IPS DF 6.9 (cell line): ENCODE data around the gene HTRA2.

ENCODE experiments used
- DNase-seq: peaks from one replicate; pipeline ENCODE4 v3.0.0-alpha.2; 2013; ENCODE audit warnings: low read depth, low spot score
- H3K27ac ChIP-seq: one replicate; pipeline ENCODE4 v1.5.1; 2013; ENCODE audit warnings: low read length, control low read depth
- H3K27me3 ChIP-seq: 2 replicates; pipeline ENCODE4 v1.6.1; 2013; ENCODE audit warnings: mild to moderate bottlenecking, low read length; ENCODE audit not compliant: control insufficient read depth, insufficient read depth
- H3K36me3 ChIP-seq: 2 replicates; pipeline ENCODE4 v1.6.1; 2013; ENCODE audit warnings: low read length; ENCODE audit not compliant: control insufficient read depth, insufficient read depth
- H3K4me1 ChIP-seq: 2 replicates; pipeline ENCODE4 v1.6.1; 2013; ENCODE audit warnings: low read length; ENCODE audit not compliant: control insufficient read depth, insufficient read depth
- H3K4me3 ChIP-seq: 2 replicates; pipeline ENCODE4 v1.5.1; 2013; ENCODE audit warnings: mild to moderate bottlenecking, low read length
- H3K9me3 ChIP-seq: 2 replicates; pipeline ENCODE4 v1.6.1; 2013; ENCODE audit warnings: low read length, inconsistent platforms; ENCODE audit not compliant: control insufficient read depth, insufficient read depth
- WGBS: extraction: QIAGEN DNeasy Blood & Tissue Kit; methylation state at CpG from one replicate; pipeline ENCODE4 v1.1.7; 2013; ENCODE audit warnings: mixed read lengths, missing lambda C conversion rate; ENCODE audit not compliant: insufficient read length, insufficient coverage; 5-methylcytosine and 5-hydroxymethylcytosine counted together

HTRA2 gene

DNA sequence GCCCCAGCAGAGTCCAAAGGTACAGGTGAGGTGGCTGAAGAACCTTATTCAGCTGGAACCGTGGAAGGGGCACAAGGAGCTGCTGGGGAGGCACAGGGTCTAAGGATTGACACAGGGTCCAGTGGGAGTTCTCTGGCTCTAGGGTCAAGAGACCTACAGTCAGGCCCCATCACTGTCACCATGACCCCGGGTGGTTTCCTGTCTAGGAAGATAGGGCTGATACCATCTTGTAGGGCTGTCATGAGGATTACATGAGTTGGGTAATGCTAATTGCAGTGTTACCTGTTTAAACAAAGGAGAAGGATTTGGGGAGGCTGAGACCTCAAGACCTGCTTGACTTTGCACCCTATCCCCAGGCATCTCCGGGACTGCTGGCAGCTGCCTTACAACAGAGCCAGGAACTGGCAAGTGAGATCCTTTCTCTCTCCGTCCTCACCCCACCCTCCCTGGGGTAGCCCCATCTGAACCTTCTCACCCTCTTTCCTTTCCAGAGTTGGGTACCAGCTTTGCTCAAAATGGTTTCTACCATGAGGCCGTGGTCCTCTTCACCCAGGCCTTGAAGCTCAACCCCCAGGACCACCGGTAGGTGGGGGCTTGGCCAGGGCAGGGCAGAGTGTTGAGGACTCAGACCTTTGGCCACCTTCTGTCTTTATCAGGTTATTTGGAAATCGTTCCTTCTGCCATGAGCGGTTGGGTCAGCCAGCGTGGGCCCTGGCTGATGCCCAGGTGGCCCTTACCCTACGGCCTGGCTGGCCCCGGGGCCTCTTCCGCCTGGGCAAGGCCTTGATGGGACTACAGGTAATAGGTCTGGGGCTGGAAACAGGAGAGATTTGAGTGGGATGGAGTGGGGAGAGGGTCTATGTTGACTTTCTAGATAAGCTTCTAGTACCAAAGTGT lies 37.8 kb upstream of the HTRA2 start:
- no peaks in the 10 kb centered on the region for H3K9me3 ChIP-seq
- peaks cover 12% of the 10 kb centered on the region for H3K27me3 ChIP-seq
- no CpG with 5 or more reads among the region's 12 CpGs for WGBS
- H3K4me3 ChIP-seq: no peak overlapping the region
- DNase-seq: no peak
- H3K36me3 ChIP-seq: peaks cover 24% of the 10 kb centered on the region
- no peak overlapping the region for H3K27ac ChIP-seq
- H3K4me1 ChIP-seq: no peaks in the 10 kb centered on the region

DNA sequence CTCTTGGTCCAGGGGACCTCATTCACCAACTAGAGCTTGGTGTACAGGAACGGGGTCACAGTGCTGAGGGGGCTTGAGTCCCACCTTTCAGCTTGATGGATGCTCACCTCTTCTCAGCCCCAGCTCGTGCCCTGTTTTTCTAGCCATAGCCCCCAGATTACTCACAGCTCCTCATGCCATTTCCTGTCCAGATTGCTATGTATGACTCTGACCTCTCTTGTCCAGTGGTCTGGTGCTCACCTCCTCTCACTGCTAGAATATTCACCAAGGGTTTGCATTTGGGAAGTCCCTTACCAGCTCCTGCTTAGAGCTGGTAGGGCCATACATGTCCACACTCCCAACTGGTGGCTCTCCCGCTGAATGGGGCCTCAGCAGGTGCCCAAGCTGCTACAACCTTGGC lies 36.2 kb upstream of the HTRA2 start:
- no CpG with 5 or more reads among the region's 3 CpGs for WGBS
- no peak overlapping the region for H3K4me3 ChIP-seq
- peaks cover 28% of the 10 kb centered on the region for H3K27me3 ChIP-seq
- H3K36me3 ChIP-seq: peaks cover 24% of the 10 kb centered on the region
- DNase-seq: no peak
- no peaks in the 10 kb centered on the region for H3K9me3 ChIP-seq
- H3K27ac ChIP-seq: no peak overlapping the region
- H3K4me1 ChIP-seq: no peaks in the 10 kb centered on the region

DNA sequence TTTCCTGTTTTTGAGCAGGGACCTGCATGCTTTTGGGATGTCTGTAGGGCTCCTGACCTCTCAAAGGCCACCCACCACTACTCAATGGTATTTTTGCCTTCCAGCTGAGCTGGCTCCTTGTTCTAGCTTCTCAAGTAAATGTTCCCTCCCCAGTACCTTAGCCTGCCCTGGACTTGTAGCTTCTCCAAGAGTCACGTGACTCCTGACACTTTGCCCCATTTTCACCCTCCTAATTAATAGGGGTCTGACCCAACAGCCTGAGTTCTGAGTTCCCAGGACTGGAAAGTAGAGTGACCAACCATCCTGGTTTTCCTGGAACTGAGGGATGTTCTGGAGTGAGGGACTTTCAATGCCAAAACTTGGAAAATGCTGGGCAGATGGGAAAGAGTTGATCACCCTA lies 34.3 kb upstream of the HTRA2 start:
- Histone ChIP-seq H3K27me3 (peaks cover 46% of the 10 kb centered on the region), H3K36me3 (peaks cover 21% of the 10 kb centered on the region), H3K4me3 (no peak overlapping the region), H3K4me1 (no peaks in the 10 kb centered on the region), H3K9me3 (no peaks in the 10 kb centered on the region), H3K27ac (no peak overlapping the region)
- WGBS: no CpG with 5 or more reads among the region's 1 CpG
- no peak for DNase-seq

DNA sequence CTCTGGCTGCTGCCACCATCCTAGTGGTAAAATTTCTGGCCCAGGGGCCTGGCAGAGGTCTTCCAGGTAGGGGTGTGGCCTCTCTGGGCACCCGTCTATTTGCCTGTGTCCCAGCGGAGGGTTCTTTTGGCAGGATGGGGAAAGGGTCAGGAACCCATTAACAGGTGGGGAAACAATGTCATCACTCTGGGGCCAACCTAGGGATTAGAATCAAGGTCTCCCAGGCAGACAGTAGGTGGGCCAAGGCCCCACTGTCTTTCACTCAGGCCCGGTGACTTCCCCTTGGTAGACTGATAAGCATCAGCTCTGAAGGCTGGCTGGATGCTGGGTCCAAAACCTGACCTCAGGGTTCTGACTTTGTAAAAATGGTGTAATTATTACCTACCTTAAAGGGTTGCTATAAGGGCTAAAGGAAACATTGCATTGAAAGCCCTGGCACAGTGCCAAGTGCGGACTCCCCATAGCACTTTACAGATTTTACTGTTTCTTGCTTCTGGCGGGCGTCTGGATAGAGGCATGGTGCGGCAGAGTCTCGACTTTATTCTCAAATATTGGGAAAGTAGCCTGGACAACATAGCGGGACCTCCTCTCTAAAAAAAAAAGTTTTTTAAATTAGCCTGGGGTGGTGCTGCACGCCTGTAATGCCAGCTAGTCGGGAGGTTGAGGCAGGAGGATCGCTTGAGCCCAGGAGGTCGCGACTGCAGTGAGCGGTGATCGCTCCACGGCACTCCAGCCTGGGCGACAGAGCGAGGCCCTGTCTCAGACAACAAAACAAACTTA lies 32.5 kb upstream of the HTRA2 start:
- H3K27me3 ChIP-seq: peaks cover 63% of the 10 kb centered on the region
- H3K9me3 ChIP-seq: no peaks in the 10 kb centered on the region
- H3K27ac ChIP-seq: no peak overlapping the region
- H3K4me1 ChIP-seq: peaks cover 2% of the 10 kb centered on the region; the same call in 1 of the 2 replicates
- no CpG with 5 or more reads among the region's 19 CpGs for WGBS
- H3K36me3 ChIP-seq: peaks cover 9% of the 10 kb centered on the region
- no peak for DNase-seq
- peak overlapping the region; percentile 54; the same call in 1 of the 2 replicates for H3K4me3 ChIP-seq

- Histone ChIP-seq H3K36me3 (peaks cover 2% of the 10 kb centered on the region; the same call in 1 of the 2 replicates), H3K4me3 (peak overlapping the region; percentile 54; the same call in 1 of the 2 replicates), H3K27ac (no peak overlapping the region), H3K4me1 (peaks cover 2% of the 10 kb centered on the region; the same call in 1 of the 2 replicates), H3K27me3 (peaks cover 71% of the 10 kb centered on the region), H3K9me3 (no peaks in the 10 kb centered on the region)
- no peak for DNase-seq
- WGBS: no CpG with 5 or more reads among the region's 61 CpGs
These were observed 31.8 kb upstream of the HTRA2 start for GRCh38 chr2:74497777-74498499.

DNA sequence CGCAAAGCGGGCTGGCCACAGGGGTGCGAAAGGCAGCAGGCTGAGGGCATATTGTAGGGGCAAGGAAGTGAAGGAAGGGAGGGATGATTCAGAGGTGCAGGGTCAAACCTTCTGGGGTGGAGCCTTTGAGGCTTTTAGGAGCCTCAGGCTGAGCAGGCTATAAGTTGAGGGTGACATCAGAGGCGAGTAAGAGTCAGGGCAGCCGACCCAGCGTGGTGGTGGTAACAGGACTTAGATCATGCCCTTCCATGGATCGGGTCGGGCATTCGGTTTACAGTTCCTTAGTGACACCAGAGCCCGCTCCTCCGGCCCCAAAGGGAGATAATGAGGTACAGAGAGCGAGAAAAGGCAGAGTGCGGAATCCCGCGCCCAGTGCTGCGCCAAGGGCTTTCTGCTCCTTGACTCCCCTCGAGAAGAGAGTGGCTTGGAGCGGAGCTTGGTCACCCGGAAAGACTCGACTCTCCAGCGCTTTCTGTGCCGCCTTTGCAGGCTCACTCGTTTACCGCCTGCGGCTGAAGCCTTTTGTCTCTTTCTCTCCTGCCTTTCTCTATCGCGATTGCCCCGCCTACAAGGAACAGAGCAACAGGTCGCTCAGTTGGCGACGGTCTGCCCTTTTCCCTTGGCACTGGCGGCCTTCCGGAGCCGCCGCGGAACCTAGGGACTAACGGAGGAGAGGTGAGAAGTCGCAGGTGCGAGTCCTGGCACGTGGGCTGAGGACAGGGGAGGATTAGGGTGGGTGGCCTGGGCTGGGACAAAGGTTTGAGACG lies 31.1 kb upstream of the HTRA2 start:
- DNase-seq: no peak
- Histone ChIP-seq H3K9me3 (no peaks in the 10 kb centered on the region), H3K27ac (no peak overlapping the region), H3K36me3 (no peaks in the 10 kb centered on the region), H3K4me3 (peak overlapping the region; percentile 54; the same call in 1 of the 2 replicates), H3K27me3 (peaks cover 78% of the 10 kb centered on the region), H3K4me1 (peaks cover 2% of the 10 kb centered on the region; the same call in 1 of the 2 replicates)
- whole genome bisulfite sequencing: no CpG with 5 or more reads among the region's 41 CpGs

DNA sequence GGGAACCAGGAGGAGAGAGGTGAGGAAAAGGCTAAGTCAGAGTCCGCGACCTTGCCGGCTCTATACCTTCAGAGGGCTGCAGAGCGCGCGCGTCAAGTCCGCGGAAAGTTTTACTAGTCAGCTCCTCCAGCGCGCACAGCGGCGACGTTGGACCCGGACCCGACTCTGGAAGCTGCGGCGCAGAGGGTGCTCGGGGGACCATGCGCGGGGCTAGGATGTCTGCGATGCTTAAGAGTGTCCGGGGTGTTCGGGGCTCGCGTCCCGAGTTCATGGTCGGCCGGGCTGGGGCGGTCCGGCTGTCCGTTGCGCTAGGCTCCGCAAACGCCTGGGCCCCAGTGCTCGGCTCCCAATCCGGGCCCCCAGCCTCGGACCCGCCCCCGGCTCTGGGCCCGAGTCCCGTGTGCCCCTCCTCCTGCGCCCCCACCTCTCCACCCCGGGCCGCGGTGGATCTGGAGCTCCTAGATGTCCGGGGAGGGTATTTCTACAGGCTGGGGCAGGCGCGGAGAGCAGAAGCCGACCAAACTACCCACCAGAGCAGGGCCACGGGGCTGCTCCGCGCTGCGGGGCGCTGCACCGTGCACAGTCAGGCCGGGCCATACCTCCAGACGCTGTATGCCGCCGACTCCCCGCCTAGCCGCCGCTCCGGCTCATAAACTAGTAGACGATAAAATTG lies 30.3 kb upstream of the HTRA2 start, which contains the start of gene LBX2:
Gene LBX2, minus strand, starts transcription at position 337 of the 673 bp plus-strand sequence. Its CDS starts 66 bp downstream, at position 271.
- Histone ChIP-seq H3K27me3 (peaks cover 86% of the 10 kb centered on the region), H3K4me3 (peak within 1 kb of the TSS; percentile 54; the same call in 1 of the 2 replicates), H3K36me3 (no peaks in the 10 kb centered on the region), H3K9me3 (no peaks in the 10 kb centered on the region), H3K4me1 (peaks cover 2% of the 10 kb centered on the region; the same call in 1 of the 2 replicates), H3K27ac (no peak within 1 kb of the TSS)
- WGBS: no CpG with 5 or more reads among the region's 65 CpGs
- DNase-seq: no peak

DNA sequence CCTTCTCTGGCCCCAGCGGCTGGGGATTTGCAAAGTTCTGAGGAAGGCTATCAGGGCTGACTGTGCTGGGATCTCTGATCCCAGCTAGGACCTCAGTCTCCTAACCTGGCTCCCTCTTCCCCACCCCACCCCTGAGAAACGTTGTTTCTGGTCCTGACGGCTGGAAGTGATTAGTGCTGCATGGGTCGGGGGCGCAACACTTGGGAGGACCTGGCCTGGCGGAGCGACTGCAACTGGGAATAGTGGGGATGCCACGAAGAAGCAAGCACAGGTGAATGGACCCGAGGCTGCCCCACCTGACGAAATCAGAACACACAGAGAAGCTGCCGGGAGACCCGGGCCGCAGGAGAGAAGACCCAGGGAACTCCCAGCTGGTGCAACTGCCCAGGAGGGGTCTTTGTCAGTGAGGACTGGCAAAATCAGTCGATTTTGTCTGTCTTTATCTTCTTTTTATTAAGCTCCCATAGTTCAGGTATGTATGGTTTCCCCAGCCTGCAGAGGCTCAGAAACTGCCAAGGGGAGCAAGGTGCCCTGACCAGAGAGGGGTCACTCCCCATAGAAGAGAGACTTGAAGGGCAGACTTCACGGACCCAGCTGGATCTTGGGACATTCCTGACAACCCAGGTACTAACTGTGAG lies 29.7 kb upstream of the HTRA2 start:
- H3K27ac ChIP-seq: no peak overlapping the region
- H3K36me3 ChIP-seq: no peaks in the 10 kb centered on the region
- H3K9me3 ChIP-seq: no peaks in the 10 kb centered on the region
- peak overlapping the region; percentile 54; the same call in 1 of the 2 replicates for H3K4me3 ChIP-seq
- peaks cover 2% of the 10 kb centered on the region; the same call in 1 of the 2 replicates for H3K4me1 ChIP-seq
- no CpG with 5 or more reads among the region's 15 CpGs for WGBS
- peaks cover 90% of the 10 kb centered on the region for H3K27me3 ChIP-seq
- no peak for DNase-seq

DNA sequence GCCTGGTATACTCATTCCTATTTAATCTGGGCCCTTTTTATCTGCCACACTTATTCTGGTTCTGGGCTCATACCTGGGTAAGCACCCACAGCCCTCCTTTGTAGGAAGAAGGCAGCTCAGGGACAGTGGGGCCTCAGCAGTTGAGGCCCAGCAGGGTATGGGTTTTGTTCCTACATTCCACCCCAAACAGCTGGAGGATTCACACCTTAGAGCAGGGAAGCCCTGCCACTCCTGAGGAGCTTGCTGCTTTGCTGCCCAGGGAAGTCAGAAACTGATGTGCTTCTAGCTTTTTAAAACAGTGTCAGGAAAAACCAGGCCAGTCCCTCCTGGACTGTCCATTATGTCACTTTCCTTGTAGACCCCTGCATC lies 29.2 kb upstream of the HTRA2 start:
- H3K4me3 ChIP-seq: no peak overlapping the region
- peaks cover 86% of the 10 kb centered on the region for H3K27me3 ChIP-seq
- H3K4me1 ChIP-seq: peaks cover 2% of the 10 kb centered on the region; the same call in 1 of the 2 replicates
- H3K9me3 ChIP-seq: no peaks in the 10 kb centered on the region
- no peaks in the 10 kb centered on the region for H3K36me3 ChIP-seq
- no peak for DNase-seq
- H3K27ac ChIP-seq: no peak overlapping the region
